ENCODE results near the gene SLC25A46.

Gene SLC25A46

GRCh38 chr5:110738503-110738811 lies 350 bp upstream of the SLC25A46 start:
- TF ChIP-seq RAD21 (IDR thresholded peaks at IDR 0.05; ENCODE audit: low read depth) (no peak), REST (IDR thresholded peaks at IDR 0.05; ENCODE audit: low read depth) (no peak), YY1 (IDR thresholded peaks at IDR 0.05; ENCODE audit: low read depth) (no peak), TAF1 (IDR thresholded peaks at IDR 0.05; ENCODE audit: low read depth) (no peak), NFIC (IDR thresholded peaks at IDR 0.05) (no peak), MAX (IDR thresholded peaks at IDR 0.05) (no peak), FOXM1 (IDR thresholded peaks at IDR 0.05; ENCODE audit: borderline replicate concordance, low read depth) (no peak), TEAD4 (IDR thresholded peaks at IDR 0.05) (no peak), CEBPB (IDR thresholded peaks at IDR 0.05) (no peak), EGR1 (IDR thresholded peaks at IDR 0.05) (no peak)
- TF ChIP-seq, protein P1, sequence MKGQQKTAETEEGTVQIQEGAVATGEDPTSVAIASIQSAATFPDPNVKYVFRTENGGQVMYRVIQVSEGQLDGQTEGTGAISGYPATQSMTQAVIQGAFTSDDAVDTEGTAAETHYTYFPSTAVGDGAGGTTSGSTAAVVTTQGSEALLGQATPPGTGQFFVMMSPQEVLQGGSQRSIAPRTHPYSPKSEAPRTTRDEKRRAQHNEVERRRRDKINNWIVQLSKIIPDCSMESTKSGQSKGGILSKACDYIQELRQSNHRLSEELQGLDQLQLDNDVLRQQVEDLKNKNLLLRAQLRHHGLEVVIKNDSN (IDR thresholded peaks at IDR 0.05) = no peak

DNA sequence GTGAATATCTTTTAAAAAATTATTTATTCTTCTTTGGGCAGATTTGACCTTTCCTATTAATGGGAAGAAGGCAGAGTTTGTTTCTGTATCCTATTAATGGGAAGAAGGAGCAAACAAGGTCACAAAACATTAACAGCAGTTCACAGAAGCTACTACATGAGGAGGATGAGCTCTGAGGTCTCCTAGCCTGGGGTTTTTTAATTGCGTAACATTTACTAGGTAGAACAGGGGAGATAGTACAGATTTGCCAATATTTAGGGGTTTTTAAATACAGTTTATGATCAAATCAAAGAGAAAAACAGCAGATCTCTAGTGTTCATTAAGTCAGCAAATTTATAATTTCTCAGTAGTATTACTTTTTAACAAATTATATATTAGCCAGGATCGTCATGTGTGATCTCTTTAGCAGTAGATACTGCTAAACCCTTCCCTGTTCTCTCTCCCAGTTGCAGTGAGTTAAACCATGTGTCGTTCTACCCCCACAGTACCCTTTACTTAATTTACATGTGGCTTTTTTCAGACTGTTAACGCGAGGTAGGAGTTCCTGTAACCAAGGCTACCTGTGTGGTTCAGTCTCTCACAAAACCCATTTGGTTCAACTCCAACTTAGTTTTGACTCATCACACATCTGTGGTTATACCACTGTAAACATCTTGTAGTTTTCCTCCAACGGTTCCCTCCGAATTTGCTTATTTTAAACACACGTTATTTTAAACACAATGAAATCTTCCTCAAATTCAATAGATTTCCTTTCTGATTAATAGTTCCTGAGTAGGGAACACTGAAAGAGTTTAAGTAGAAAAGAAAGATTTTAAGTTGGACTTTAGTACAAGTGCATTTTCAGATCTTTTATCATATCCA lies 13.3 kb downstream of the SLC25A46 start:
- TF ChIP-seq CEBPB (IDR thresholded peaks at IDR 0.05) (0 out of 2 replicates have a peak, but pooled peaks have one; percentile 6), NFIC (IDR thresholded peaks at IDR 0.05) (no peak)

DNA sequence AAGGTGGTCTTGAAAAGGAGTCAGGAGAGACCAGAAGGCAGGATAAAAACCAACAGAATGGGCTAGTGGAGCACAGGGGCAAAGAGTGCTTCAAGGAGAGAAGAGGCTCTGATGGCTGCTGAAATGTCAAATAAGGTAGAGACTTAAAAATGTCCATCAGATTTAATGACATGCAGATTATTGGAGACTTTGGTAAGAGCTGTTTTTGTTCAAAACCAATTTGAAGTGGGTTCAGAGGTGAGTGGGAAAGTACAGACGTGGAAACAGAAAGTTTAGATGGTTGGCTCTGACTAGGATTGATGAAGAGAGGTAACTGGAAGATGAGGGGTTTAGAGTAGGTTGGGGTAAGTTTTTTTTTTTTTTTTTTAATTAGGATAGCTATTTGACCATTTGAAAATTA lies 14.1 kb downstream of the SLC25A46 start:
- no peak for TF ChIP-seq EGR1 (IDR thresholded peaks at IDR 0.05)
- no peak for TF ChIP-seq TCF12 (IDR thresholded peaks at IDR 0.05; ENCODE audit: low read depth)
- TF ChIP-seq EP300 (IDR thresholded peaks at IDR 0.05; ENCODE audit: borderline replicate concordance) = no peak
- no peak for TF ChIP-seq YY1 (IDR thresholded peaks at IDR 0.05; ENCODE audit: low read depth)
- TF ChIP-seq CEBPB (IDR thresholded peaks at IDR 0.05) = no peak
- no peak for TF ChIP-seq MAX (IDR thresholded peaks at IDR 0.05)

DNA sequence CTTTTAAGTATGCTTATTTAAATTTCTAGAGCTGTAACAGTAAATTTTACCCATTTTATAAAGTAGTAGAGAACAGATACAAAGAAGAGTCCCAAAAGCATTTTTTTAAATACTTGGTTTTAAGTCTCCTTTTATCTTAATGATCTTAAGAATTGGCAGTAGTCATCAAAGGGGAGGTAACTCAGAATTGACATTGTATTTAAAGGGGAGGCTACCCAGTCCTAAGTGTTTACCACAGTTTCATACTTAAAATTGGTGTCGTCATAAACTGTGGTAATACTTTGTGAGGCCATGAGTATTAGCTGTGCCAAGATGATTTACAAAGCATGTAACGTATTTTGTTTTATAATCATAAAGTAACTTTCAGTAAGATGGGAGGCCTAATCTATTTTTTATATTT lies 14.8 kb downstream of the SLC25A46 start:
- TF ChIP-seq ZBTB7A (IDR thresholded peaks at IDR 0.05; ENCODE audit: low read depth) (no peak), MAX (IDR thresholded peaks at IDR 0.05) (no peak), CREB1 (IDR thresholded peaks at IDR 0.05; ENCODE audit: low read depth) (no peak), TAF1 (IDR thresholded peaks at IDR 0.05; ENCODE audit: low read depth) (no peak), TCF12 (IDR thresholded peaks at IDR 0.05; ENCODE audit: low read depth) (no peak), TEAD4 (IDR thresholded peaks at IDR 0.05) (no peak)
- TF ChIP-seq, protein P1 (IDR thresholded peaks at IDR 0.05) = no peak

- TF ChIP-seq TAF1 (IDR thresholded peaks at IDR 0.05; ENCODE audit: low read depth) = no peak
- TF ChIP-seq RAD21 (IDR thresholded peaks at IDR 0.05; ENCODE audit: low read depth) = no peak
- TF ChIP-seq EGR1 (IDR thresholded peaks at IDR 0.05) = no peak
- no peak for TF ChIP-seq MAX (IDR thresholded peaks at IDR 0.05)
- no peak for TF ChIP-seq YY1 (IDR thresholded peaks at IDR 0.05; ENCODE audit: low read depth)
- TF ChIP-seq CEBPB (IDR thresholded peaks at IDR 0.05) = no peak
Observed at GRCh38 chr5:110754181-110754580, 15.4 kb downstream of the SLC25A46 start.

- TF ChIP-seq RAD21 (IDR thresholded peaks at IDR 0.05; ENCODE audit: low read depth) = peak; percentile 58
- no peak for TF ChIP-seq EGR1 (IDR thresholded peaks at IDR 0.05)
Observed at GRCh38 chr5:110757118-110757729, 18.4 kb downstream of the SLC25A46 start.

DNA sequence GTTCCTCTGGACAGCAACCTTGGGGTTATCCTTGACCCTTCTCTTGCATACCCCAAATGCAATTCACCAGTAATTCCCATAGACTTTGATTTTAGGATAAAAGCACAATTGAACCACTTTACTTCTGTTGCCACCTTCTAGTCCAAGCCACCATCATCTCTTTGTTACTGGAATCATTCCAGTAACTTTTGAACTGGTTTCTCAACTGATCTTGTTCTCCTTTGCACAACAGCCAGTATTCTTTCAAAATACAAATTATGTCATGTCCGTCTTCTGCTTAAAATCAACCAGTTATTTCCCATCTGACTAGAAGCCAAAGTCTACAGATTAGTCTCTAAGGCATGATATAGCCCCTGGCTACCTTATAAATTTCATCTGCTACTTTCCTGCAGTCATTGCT lies 21.4 kb downstream of the SLC25A46 start:
- TF ChIP-seq EGR1 (IDR thresholded peaks at IDR 0.05) (no peak), YY1 (IDR thresholded peaks at IDR 0.05; ENCODE audit: low read depth) (no peak), EP300 (IDR thresholded peaks at IDR 0.05; ENCODE audit: borderline replicate concordance) (no peak)
- TF ChIP-seq, protein P1 (IDR thresholded peaks at IDR 0.05) = no peak
